Skeletal muscle satellite cell (primary cell): ENCODE measurements around the gene SMTNL1. TPM values are rescaled to one million over a fixed set of nuclear protein-coding genes. Genes with fewer than 3 reads are reported as not detected.

Source experiments
- small RNA-seq: library from RNA; depleted of rRNA; stranded (forward); fragments of <200 nt; gene quantifications from one replicate; pipeline ENCODE3, GENCODE V24; 2012

The SMTNL1 gene

Small RNA genes within 50 kb of the gene (small RNA-seq; reads per million reads assigned to genes)
- gene RN7SL605P: not detected
